ENCODE data around the gene KCMF1. TPM values are rescaled to one million over a fixed set of nuclear protein-coding genes. Genes with fewer than 3 reads are reported as not detected.

KCMF1 gene
- total and polyA plus RNA-seq, 2 of the 13 experiments (the other 11 are each of a cell fraction or from before 2014, with no cell fraction given): 62.1 to 116 TPM

DNA sequence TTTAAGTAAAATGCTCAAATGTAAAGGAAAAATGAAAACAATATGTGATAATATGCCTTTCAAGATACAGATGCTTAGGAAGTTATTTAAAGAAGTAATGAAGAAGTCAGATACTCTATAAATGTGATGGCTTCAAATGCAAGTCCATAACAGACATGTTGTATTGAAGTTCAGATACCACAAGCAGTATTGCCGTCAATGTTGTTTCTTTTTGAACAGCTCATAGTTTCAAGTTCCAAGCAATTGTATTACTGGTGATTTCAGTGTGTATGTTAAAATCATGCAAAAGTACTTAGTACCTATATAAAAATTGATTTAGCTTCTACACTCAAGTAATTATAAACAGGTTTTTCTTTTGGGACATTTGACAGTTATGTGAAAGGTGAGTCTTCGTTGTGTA lies 24.9 kb downstream of the KCMF1 start:
- H3K9me3 ChIP-seq (ENCODE audit: low read length): no peaks in the 10 kb centered on the region
- CTCF ChIA-PET (ENCODE audit: low intra/inter-chr PET ratio, low total read pairs): no interaction called here
- intact Hi-C loops (cut with micrococcal nuclease; ENCODE audit: unreplicated experiment): no loop called here
- DNase-seq (ENCODE audit: low spot score): no peak
- no peak overlapping the region for H3K4me2 ChIP-seq (ENCODE audit: low read depth, low read length)
- H4K20me1 ChIP-seq (ENCODE audit: insufficient read depth, low read length): peaks cover 36% of the 10 kb centered on the region
- POLR2A ChIA-PET: interaction anchor here (0.6 kb wide), 1 partner anchor 75 kb away, joined by 3 read pairs; no protein-coding TSS in a partner anchor
- WGBS (ENCODE audit: low lambda C conversion rate): 96% methylated on average over 2 of the region's 2 CpGs
- H3K9ac ChIP-seq (ENCODE audit: insufficient read depth, low read depth, low read length): no peak overlapping the region
- BruUV-seq (replicated peaks): no TSS peak
- H3K36me3 ChIP-seq (replicated peaks in 1 of 2; ENCODE audit: control insufficient read depth in 1 of 2, insufficient read depth in 2 of 2, low read length in 2 of 2): peaks cover 0 to 2% of the 10 kb centered on the region in 2 experiments; a peak in 3 of 5 replicates
- FAIRE-seq: no peak
- no peak for ATAC-seq
- no peak for TF ChIP-seq FOXA3 (CRISPR knock-in tag; IDR thresholded peaks at IDR 0.05)
- H3K27me3 ChIP-seq (ENCODE audit: control insufficient read depth in 1 of 2, insufficient read depth in 2 of 2, low read length in 2 of 2): no peaks in the 10 kb centered on the region
- H3K4me1 ChIP-seq (ENCODE audit: insufficient read depth, low read length): peaks cover 14% of the 10 kb centered on the region
- peaks cover 90% of the 10 kb centered on the region for H3K79me2 ChIP-seq (ENCODE audit: insufficient read depth, low read length)
- H2AFZ ChIP-seq (ENCODE audit: low read length): no peak overlapping the region
- H3K27ac ChIP-seq (ENCODE audit: extremely low read length, insufficient read depth, low read length): no peak overlapping the region
- in situ Hi-C loops (cut with HindIII; ENCODE audit: extremely low pct_ligation_motif_present, low pct_unique_long_range_greater_than_20kb): no loop called here
- no peak overlapping the region for H3K4me3 ChIP-seq (replicated peaks in 1 of 3; ENCODE audit: insufficient read depth in 1 of 3, low read depth in 2 of 3, low read length in 3 of 3)

DNA sequence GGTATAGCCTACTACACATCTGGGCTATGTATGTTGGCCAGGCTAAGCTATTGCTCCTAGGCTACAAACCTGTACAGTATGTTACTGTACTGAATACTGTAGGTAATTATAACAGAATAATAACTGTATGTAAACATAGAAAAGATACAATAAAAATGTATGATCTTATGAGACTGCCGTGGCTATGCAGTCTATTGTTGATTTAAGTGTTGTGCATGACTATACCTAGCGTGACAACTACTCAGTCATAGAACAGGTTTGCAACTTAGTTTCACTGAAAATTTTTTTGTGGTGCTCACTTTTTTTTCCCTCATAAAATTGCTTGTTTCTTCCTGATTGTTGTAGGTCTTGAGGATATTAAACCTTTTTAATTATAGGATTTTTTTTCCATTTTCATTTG lies 25.9 kb downstream of the KCMF1 start:
- intact Hi-C loops (cut with micrococcal nuclease; ENCODE audit: unreplicated experiment) (no loop called here), in situ Hi-C loops (cut with HindIII; ENCODE audit: extremely low pct_ligation_motif_present, low pct_unique_long_range_greater_than_20kb) (no loop called here)
- FAIRE-seq (no peak), ATAC-seq (no peak), DNase-seq (ENCODE audit: low spot score) (no peak)
- Histone ChIP-seq H3K79me2 (ENCODE audit: insufficient read depth, low read length) (peaks cover 90% of the 10 kb centered on the region), H3K27me3 (ENCODE audit: control insufficient read depth in 1 of 2, insufficient read depth in 2 of 2, low read length in 2 of 2) (no peaks in the 10 kb centered on the region), H4K20me1 (ENCODE audit: insufficient read depth, low read length) (peaks cover 32% of the 10 kb centered on the region), H3K9ac (ENCODE audit: insufficient read depth, low read depth, low read length) (no peak overlapping the region), H3K4me3 (replicated peaks in 1 of 3; ENCODE audit: insufficient read depth in 1 of 3, low read depth in 2 of 3, low read length in 3 of 3) (no peak overlapping the region), H3K27ac (ENCODE audit: extremely low read length, insufficient read depth, low read length) (no peak overlapping the region), H2AFZ (ENCODE audit: low read length) (no peak overlapping the region), H3K36me3 (replicated peaks in 1 of 2; ENCODE audit: control insufficient read depth in 1 of 2, insufficient read depth in 2 of 2, low read length in 2 of 2) (peaks cover 0 to 2% of the 10 kb centered on the region in 2 experiments; a peak in 3 of 5 replicates), H3K9me3 (ENCODE audit: low read length) (no peaks in the 10 kb centered on the region), H3K4me2 (ENCODE audit: low read depth, low read length) (no peak overlapping the region), H3K4me1 (ENCODE audit: insufficient read depth, low read length) (peaks cover 4% of the 10 kb centered on the region)
- POLR2A ChIA-PET: no interaction called here
- TF ChIP-seq NFIB (CRISPR knock-in tag; IDR thresholded peaks at IDR 0.05; ENCODE audit: borderline replicate concordance) (no peak), HNF4G (IDR thresholded peaks at IDR 0.05; ENCODE audit: borderline replicate concordance, low read depth, low read length) (no peak), HNF4G (CRISPR knock-in tag; IDR thresholded peaks at IDR 0.05; ENCODE audit: borderline replicate concordance, low read depth) (no peak)
- WGBS (ENCODE audit: low lambda C conversion rate): 95% methylated on average over 2 of the region's 2 CpGs
- BruUV-seq (replicated peaks): no TSS peak
- CTCF ChIA-PET (ENCODE audit: low intra/inter-chr PET ratio, low total read pairs): no interaction called here
